Stimulated activated CD8-positive, alpha-beta memory T cell treated with anti-CD3 and anti-CD28 coated beads, Interleukin-15, amount 100 ng/mL, for 24 hours (primary cell): ENCODE measurements around the gene C11orf42.

Experiments used
- DNase-seq: peaks from one replicate; pipeline ENCODE4 v3.0.0-alpha.2; 2020; ENCODE audit warnings: low read depth

C11orf42 gene

GRCh38 chr11:6205366-6205765, at the start of gene C11orf42:
C11orf42 (plus strand) TSS chr11:6205557; CDS start chr11:6205616, 59 bp downstream.
- no peak for DNase-seq

DNA sequence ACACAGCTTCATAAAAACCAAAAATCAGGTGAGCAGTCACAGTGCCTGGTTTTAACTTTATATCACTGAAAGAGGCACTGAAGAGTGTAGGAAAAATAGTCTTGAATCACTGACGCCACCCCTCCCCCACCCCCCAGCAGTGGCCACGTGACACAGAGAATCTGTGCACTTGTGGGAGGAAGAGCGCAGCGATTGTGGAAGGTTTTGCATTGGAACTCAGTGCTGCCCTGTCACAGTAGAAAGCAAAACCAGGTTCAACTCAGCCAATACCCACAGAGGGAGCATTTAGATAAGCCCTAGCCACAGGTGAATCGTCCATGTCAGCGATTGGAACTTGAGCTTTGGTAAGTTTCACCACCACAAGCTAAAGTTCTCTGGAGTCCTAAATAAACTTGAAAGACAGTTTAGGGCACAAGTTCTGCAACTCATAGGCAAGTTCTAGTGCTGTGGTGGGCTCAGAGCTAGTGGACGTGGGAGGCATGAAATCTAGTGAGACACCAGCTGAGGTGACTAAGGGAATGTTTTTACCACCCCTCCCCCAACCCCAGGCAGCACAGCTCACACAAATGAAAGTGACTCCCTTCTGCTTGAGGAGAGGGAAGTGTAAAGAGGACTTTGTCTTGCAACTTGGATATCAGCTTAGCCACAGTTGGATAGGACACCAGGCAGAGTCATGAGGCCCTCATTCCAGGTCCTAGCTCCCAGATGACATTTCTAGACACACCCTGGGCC, 48.6 kb upstream of the C11orf42 start:
- no peak for DNase-seq

- no peak for DNase-seq
Measured at GRCh38 chr11:6170226-6170625, 35.1 kb upstream of the C11orf42 start, which contains the start of gene OR52B2. OR52B2 (minus strand) TSS chr11:6170326; CDS start chr11:6170326, 0 bp downstream.

DNA sequence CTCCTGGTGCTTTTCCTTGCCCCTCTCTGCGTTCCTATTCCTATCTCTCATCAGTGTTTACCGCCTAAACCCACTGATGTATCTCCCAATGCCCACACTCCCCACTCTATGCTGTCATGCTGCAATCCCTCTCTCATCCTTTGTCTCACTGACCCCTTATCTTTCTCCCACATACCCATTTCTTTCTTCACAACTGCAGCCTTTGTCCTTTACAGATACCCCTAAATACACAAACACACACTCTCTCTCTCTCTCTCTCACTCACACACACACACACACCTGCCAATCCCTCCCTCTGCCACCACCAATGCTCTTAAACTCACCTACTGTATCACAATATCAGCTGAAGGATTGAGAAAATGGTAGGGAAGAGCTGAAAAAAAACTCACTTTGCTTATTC, 29.9 kb upstream of the C11orf42 start:
- no peak for DNase-seq

- DNase-seq, result no peak
Measured at GRCh38 chr11:6191742-6192141, 13.6 kb upstream of the C11orf42 start.

DNA sequence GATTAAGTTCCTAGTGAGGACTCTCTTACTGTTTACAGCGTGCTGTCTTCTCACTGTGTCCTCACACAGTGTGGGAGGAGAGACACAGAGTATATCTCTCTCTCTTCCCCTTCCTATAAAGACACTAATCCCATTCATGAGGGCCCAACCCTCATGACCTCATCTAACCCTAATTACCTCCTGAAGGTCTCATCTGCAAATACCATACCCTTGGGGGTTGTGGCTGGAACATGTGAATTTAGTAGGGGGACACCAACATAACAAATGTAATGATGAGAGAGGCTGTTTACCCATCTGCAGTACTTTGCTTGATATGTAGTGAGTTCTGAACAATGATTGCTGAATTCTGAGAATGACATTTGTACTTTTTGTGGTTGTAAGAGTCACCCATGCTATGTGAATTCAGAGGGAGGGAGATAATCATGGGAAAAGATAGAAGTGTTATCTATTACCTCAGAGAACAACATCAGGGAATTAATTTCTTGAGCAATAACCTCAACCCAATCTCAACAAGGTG, 11.2 kb upstream of the C11orf42 start:
- no peak for DNase-seq

DNA sequence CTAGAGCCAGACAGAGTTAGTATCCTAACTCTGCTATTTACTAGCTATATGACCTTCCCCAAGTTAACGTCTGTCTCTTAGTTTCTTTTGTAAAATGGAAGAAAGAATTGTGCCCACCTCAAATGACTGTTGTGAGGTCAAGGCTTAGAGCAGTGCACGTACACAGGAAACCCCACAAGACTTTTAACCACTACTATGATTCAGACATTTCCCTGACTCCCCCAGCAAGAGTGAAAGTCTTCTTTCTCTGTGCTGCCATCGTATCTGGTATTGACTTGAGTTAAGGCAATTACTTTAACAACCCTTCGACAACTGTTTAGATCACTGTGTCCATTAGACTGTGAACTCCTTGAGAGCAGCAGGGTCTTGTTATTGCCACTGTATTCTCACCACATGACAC, 9.0 kb upstream of the C11orf42 start:
- DNase-seq, result no peak

- no peak for DNase-seq
Measured at GRCh38 chr11:6197466-6198200, 7.7 kb upstream of the C11orf42 start.

DNA sequence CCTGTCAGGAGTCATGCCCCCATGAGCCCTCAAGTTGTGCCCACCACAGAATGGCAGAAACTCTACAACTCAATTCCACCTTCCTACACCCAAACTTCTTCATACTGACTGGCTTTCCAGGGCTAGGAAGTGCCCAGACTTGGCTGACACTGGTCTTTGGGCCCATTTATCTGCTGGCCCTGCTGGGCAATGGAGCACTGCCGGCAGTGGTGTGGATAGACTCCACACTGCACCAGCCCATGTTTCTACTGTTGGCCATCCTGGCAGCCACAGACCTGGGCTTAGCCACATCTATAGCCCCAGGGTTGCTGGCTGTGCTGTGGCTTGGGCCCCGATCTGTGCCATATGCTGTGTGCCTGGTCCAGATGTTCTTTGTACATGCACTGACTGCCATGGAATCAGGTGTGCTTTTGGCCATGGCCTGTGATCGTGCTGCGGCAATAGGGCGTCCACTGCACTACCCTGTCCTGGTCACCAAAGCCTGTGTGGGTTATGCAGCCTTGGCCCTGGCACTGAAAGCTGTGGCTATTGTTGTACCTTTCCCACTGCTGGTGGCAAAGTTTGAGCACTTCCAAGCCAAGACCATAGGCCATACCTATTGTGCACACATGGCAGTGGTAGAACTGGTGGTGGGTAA, 6.1 kb upstream of the C11orf42 start, which contains the start of gene OR52W1:
OR52W1 (plus strand) TSS at position 51 of the 637 bp plus-strand sequence; CDS start at position 51, 0 bp downstream.
- DNase-seq, result no peak

GRCh38 chr11:6200975-6201374, 4.4 kb upstream of the C11orf42 start:
- no peak for DNase-seq

DNA sequence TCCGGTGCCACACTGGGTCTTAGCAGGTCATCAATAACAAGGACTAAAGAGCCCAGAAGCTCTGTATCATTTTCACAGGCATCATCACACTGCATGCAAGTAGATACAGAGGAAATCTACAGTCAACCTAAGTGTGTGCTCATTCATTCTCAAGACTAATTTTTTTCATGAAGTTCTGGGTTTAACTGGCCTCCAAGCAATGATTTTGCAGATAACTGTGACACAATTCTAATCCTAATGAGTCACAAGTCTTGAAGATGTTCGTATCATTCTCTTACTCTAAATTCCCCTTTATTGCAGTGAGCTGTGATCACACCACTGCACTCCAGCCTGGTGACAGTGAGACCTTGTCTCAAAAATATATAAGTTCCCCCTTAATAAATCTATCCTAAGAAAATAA, 3.9 kb upstream of the C11orf42 start:
- no peak for DNase-seq

GRCh38 chr11:6202041-6202440, 3.3 kb upstream of the C11orf42 start:
- no peak for DNase-seq

DNA sequence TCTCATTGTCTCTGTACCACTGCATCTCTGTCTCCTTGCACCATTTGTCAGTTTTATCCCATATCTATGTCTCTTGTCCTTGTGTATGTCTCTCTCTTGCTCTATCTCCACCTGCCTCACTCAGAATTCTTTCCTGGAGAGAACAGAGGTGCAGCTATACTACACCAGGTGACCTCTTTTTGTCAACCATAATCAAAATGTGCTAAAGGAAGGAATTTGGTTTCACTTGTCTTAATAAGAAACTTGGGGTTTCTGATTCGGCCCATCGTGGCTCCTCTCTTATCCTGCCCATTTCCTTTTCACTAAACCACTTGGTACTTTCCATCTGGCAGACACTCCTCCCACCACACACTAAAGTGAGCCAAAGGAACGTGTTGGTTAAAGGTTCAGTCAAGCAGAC, 2.0 kb upstream of the C11orf42 start:
- DNase-seq, result no peak

- DNase-seq, result no peak
Measured at GRCh38 chr11:6204706-6205105, 651 bp upstream of the C11orf42 start.

DNA sequence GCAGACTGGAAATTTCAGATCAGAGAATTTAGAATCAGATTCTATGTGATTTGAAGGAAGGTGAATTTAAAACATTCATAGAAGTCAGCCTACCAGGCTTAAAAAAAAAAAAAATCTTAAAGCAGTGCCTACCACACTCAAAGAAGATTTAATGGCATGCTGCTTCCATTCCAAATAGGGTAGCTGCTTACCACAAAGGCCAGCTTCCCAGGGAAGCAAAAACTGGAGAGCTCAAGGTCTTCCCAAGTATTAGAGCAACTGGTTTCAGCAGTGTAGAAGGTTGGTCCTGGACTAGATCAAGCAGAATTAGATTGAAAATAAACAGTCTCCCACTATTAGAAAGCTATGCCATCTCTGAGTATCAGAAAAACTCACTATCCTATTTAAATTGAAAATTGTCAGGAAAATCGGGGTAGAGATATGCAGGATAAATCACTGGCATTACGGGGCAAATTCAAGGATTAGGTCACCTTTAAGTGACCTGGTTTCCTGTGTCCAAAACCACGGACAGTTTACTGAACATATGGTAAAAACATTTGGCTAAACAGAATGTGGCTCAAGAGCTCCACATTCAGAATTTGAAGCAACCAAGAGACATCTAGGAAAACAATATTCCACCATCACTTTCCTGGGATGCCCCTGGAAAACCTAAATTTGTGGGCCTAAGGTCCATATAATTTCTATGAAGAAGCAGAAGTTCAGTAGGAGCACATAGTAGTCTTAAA, 1.3 kb downstream of the C11orf42 start:
- no peak for DNase-seq

DNA sequence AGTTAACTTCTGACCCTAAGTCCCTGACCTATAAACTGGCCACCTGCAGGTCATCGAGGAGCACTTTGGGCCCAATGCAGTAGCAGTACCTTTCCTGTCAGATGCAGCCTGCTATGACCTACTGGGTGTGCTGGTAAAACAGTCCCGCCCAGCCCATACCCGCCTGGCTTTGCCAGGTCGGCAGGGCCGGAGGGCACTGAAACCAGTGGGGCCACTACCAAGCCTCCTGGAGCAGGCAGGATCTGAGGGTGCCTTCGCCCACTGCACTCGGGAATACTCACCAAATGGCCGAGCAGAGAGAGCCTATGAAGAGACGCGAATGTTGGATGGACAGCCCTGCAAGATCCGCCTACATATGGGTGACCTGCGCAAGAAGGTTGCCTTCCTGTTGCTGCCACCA, 4.4 kb downstream of the C11orf42 start:
- DNase-seq, result no peak

GRCh38 chr11:6210274-6210955, 5.1 kb downstream of the C11orf42 start:
- DNase-seq, result no peak

DNA sequence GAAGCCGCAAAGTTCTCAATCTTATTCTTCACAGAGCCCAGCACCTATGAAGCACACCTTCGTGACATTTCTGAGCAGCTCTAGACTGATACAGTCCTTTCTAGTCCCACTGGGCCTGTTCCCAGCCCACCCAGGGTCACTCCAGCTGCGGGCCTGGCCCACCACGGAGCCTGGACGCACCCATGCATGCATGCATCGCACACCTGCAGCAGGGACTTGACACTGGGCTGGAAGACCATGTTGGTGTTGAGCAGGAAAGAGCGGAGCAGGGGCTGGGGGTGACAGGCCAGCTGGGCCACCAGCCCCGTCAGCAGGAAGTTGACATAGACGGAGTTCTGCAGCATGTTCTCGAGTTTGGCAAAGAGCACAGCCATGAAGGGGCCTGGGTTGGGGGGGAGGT, 9.2 kb downstream of the C11orf42 start:
- no peak for DNase-seq

- DNase-seq, result no peak
Measured at GRCh38 chr11:6216501-6216900, 11.1 kb downstream of the C11orf42 start.

DNA sequence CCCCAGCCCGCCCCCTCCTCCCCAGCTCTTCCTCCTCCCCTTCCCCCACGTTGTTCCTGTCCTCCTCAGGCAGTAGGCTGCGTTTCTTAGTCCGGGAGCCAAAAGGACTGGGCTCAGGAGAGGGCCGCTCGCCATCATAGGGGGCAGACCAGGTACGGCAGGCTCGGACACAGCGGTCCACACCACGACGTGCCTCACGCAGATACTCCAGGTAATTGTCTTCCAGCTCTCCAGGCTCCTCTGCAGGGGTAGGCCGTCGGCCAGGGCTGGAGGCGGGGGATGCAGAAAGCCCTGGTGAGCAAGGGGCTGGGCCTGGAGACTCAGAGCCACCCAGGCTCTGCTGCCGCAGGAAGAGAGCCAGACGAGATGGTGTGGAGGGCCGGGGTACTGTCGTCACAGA, 12.4 kb downstream of the C11orf42 start:
- DNase-seq, result no peak

DNA sequence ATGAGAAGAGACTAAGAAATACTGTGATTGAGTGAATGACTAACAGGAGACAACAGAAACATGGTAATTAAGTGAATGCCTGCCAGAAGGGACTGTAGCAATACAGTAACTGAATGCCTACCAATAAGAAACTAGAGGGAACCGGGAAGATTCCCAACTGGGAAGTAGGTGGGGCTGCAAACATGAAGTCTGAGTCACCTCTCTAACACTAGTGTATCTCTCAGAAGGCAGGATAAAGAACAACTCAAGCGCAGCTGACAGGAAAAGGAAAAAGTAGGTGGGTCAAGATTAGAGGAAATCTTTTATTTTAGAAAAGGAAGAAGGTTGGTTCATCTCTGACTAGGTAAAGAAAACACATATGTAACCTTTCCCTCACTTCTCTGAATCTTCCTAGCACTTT, 14.0 kb downstream of the C11orf42 start:
- no peak for DNase-seq
